ENCODE results near the gene CREBZF. TPM values are rescaled to one million over a fixed set of nuclear protein-coding genes. Genes with fewer than 3 reads are reported as not detected.
"Not testable (repeated sequence)": the region's sequence is repeated elsewhere in the genome, so short reads cannot be mapped to it uniquely, and the experiment has no call there.

The CREBZF gene
- polyA plus RNA-seq, 3 donors from 2014 or later: 8.5 to 22.5 (median 11.4) TPM

GRCh38 chr11:85663080-85663752 is 1.7 kb downstream of the CREBZF start:
- DNase-seq: peak in 1 of 3 donors; percentile 26
- Mint-ChIP-seq H3K4me3 (peak overlapping the region; percentile 96 to 100 (median 99)), H3K27ac (peak overlapping the region; percentile 96 to 100 (median 100)), H3K4me1 (peaks cover 58 to 75% of the 10 kb centered on the region in 2 donors), H3K9me3 (no peaks in the 10 kb centered on the region), H3K27me3 (ENCODE audit: low read depth in 3 of 3) (peaks cover 13 to 22% (median 13%) of the 10 kb centered on the region in 3 donors), H3K36me3 (peaks cover 0 to 21% (median 8%) of the 10 kb centered on the region in 3 donors)

- Mint-ChIP-seq H3K4me1 (peaks cover 58 to 81% of the 10 kb centered on the region in 2 donors), H3K9me3 (no peaks in the 10 kb centered on the region), H3K36me3 (peaks cover 0 to 23% (median 8%) of the 10 kb centered on the region in 3 donors), H3K4me3 (peak overlapping the region; percentile 71 to 100 (median 97)), H3K27ac (peak overlapping the region in 1 of 6 donors; percentile 48), H3K27me3 (ENCODE audit: low read depth in 3 of 3) (peaks cover 13 to 20% (median 13%) of the 10 kb centered on the region in 3 donors)
- DNase-seq: no peak
These were observed 2.8 kb downstream of the CREBZF start for GRCh38 chr11:85661972-85662664.

GRCh38 chr11:85658180-85658579 is 6.7 kb downstream of the CREBZF start:
- no peak for DNase-seq
- Mint-ChIP-seq H3K4me3 (no peak overlapping the region), H3K4me1 (peaks cover 39 to 73% of the 10 kb centered on the region in 2 donors), H3K27ac (no peak overlapping the region), H3K27me3 (ENCODE audit: low read depth in 3 of 3) (peaks cover 0 to 2% (median 0%) of the 10 kb centered on the region in 3 donors), H3K9me3 (no peaks in the 10 kb centered on the region), H3K36me3 (peaks cover 0 to 35% (median 8%) of the 10 kb centered on the region in 3 donors)

GRCh38 chr11:85656777-85657176 is 8.2 kb downstream of the CREBZF start:
- no peak for DNase-seq
- Mint-ChIP-seq H3K36me3 (peaks cover 0 to 35% (median 8%) of the 10 kb centered on the region in 3 donors), H3K27ac (peak overlapping the region in 3 of 6 donors; percentile 20 to 56 (median 55)), H3K4me3 (no peak overlapping the region), H3K27me3 (ENCODE audit: low read depth in 3 of 3) (no peaks in the 10 kb centered on the region), H3K4me1 (peaks cover 34 to 73% of the 10 kb centered on the region in 2 donors), H3K9me3 (no peaks in the 10 kb centered on the region)

GRCh38 chr11:85654343-85654742 is 10.6 kb downstream of the CREBZF start:
- peaks cover 18 to 59% of the 10 kb centered on the region in 2 donors for H3K4me1 Mint-ChIP-seq
- not testable (repeated sequence) for H3K9me3 Mint-ChIP-seq; DNase-seq; H3K27ac Mint-ChIP-seq; H3K4me3 Mint-ChIP-seq; H3K27me3 Mint-ChIP-seq (ENCODE audit: low read depth in 3 of 3)
- peaks cover 0 to 17% (median 0%) of the 10 kb centered on the region in 3 donors for H3K36me3 Mint-ChIP-seq

- peak overlapping the region in 4 of 6 donors; percentile 3 to 76 (median 43) for H3K27ac Mint-ChIP-seq
- peaks cover 0 to 3% (median under 1%) of the 10 kb centered on the region in 3 donors for H3K27me3 Mint-ChIP-seq (ENCODE audit: low read depth in 3 of 3)
- H3K4me3 Mint-ChIP-seq: no peak overlapping the region
- H3K4me1 Mint-ChIP-seq: peaks cover 20 to 57% of the 10 kb centered on the region in 2 donors
- peaks cover 0 to 13% (median 0%) of the 10 kb centered on the region in 3 donors for H3K36me3 Mint-ChIP-seq
- no peaks in the 10 kb centered on the region for H3K9me3 Mint-ChIP-seq
- no peak for DNase-seq
These were observed 12.0 kb downstream of the CREBZF start for GRCh38 chr11:85652786-85653447.

- Mint-ChIP-seq H3K4me3 (no peak overlapping the region), H3K9me3 (no peaks in the 10 kb centered on the region)
These were observed 13.8 kb downstream of the CREBZF start for GRCh38 chr11:85651118-85651517.

GRCh38 chr11:85647604-85648299 is 17.2 kb downstream of the CREBZF start, which contains the start of gene TMEM126A:
Gene TMEM126A, plus strand, starts transcription at chr11:85647967. Its CDS starts 2,289 bp downstream, at chr11:85650256.
- H3K36me3 Mint-ChIP-seq: no peaks in the 10 kb centered on the region

More at GRCh38 chr11:85651118-85651517, 13.8 kb downstream of the CREBZF start:
- Mint-ChIP-seq H3K27me3 (ENCODE audit: low read depth in 3 of 3) (peaks cover 0 to 8% (median 3%) of the 10 kb centered on the region in 3 donors), H3K27ac (peak overlapping the region in 2 of 6 donors; percentile 23 to 24), H3K36me3 (peaks cover 0 to 4% (median 0%) of the 10 kb centered on the region in 3 donors), H3K4me1 (peaks cover 27 to 56% of the 10 kb centered on the region in 2 donors)
- no peak for DNase-seq

GRCh38 chr11:85647078-85647477 is 17.9 kb downstream of the CREBZF start:
- H3K4me1 Mint-ChIP-seq: peaks cover 20 to 36% of the 10 kb centered on the region in 2 donors
- peaks cover 4 to 13% (median 12%) of the 10 kb centered on the region in 3 donors for H3K27me3 Mint-ChIP-seq (ENCODE audit: low read depth in 3 of 3)
- H3K4me3 Mint-ChIP-seq: peak overlapping the region; percentile 92 to 99 (median 97)
- peak overlapping the region; percentile 89 to 99 (median 96) for H3K27ac Mint-ChIP-seq
- DNase-seq: no peak
- no peaks in the 10 kb centered on the region for H3K9me3 Mint-ChIP-seq
- no peaks in the 10 kb centered on the region for H3K36me3 Mint-ChIP-seq

More at GRCh38 chr11:85647604-85648299, 17.2 kb downstream of the CREBZF start, which contains the start of gene TMEM126A:
- Mint-ChIP-seq H3K4me1 (peaks cover 23 to 43% of the 10 kb centered on the region in 2 donors), H3K27me3 (ENCODE audit: low read depth in 3 of 3) (peaks cover 4 to 13% (median 12%) of the 10 kb centered on the region in 3 donors), H3K27ac (peak within 1 kb of the TSS; percentile 89 to 99 (median 96)), H3K9me3 (no peaks in the 10 kb centered on the region), H3K4me3 (peak within 1 kb of the TSS; percentile 92 to 99 (median 97))
- DNase-seq: peak; percentile 85 to 88 (median 87)

- H3K27me3 Mint-ChIP-seq (ENCODE audit: low read depth in 3 of 3): peaks cover 4 to 12% (median 10%) of the 10 kb centered on the region in 3 donors
- H3K4me1 Mint-ChIP-seq: peaks cover 10 to 14% of the 10 kb centered on the region in 2 donors
- no peak overlapping the region for H3K4me3 Mint-ChIP-seq
- no peaks in the 10 kb centered on the region for H3K36me3 Mint-ChIP-seq
- H3K9me3 Mint-ChIP-seq: no peaks in the 10 kb centered on the region
- no peak for DNase-seq
- H3K27ac Mint-ChIP-seq: no peak overlapping the region
These were observed 21.7 kb downstream of the CREBZF start for GRCh38 chr11:85643191-85643614.

GRCh38 chr11:85634747-85635146 is 30.2 kb downstream of the CREBZF start:
- Mint-ChIP-seq H3K27me3 (ENCODE audit: low read depth in 3 of 3) (no peaks in the 10 kb centered on the region), H3K36me3 (peaks cover 4 to 15% (median 9%) of the 10 kb centered on the region in 3 donors), H3K27ac (no peak overlapping the region), H3K4me3 (no peak overlapping the region), H3K4me1 (peaks cover 7 to 8% of the 10 kb centered on the region in 2 donors), H3K9me3 (no peaks in the 10 kb centered on the region)
- DNase-seq: no peak

- no peak for DNase-seq
- H3K4me1 Mint-ChIP-seq: peaks cover 40 to 41% of the 10 kb centered on the region in 2 donors
- H3K27me3 Mint-ChIP-seq (ENCODE audit: low read depth in 3 of 3): peaks cover 0 to 10% (median 8%) of the 10 kb centered on the region in 3 donors
- peaks cover 0 to 6% (median 0%) of the 10 kb centered on the region in 3 donors for H3K36me3 Mint-ChIP-seq
- peak overlapping the region; percentile 94 to 98 (median 96) for H3K27ac Mint-ChIP-seq
- no peaks in the 10 kb centered on the region for H3K9me3 Mint-ChIP-seq
- peak overlapping the region; percentile 94 to 99 (median 97) for H3K4me3 Mint-ChIP-seq
These were observed 36.1 kb downstream of the CREBZF start for GRCh38 chr11:85628771-85629341.
